ENCODE data around the gene DGKH. TPM values are rescaled to one million over a fixed set of nuclear protein-coding genes. Genes with fewer than 3 reads are reported as not detected.
"Not testable (repeated sequence)": the region's sequence is repeated elsewhere in the genome, so short reads cannot be mapped to it uniquely, and the experiment has no call there.

Gene DGKH
- total and polyA plus RNA-seq, 2 experiments from 2014 or later: 2.0 to 11.2 TPM

DNA sequence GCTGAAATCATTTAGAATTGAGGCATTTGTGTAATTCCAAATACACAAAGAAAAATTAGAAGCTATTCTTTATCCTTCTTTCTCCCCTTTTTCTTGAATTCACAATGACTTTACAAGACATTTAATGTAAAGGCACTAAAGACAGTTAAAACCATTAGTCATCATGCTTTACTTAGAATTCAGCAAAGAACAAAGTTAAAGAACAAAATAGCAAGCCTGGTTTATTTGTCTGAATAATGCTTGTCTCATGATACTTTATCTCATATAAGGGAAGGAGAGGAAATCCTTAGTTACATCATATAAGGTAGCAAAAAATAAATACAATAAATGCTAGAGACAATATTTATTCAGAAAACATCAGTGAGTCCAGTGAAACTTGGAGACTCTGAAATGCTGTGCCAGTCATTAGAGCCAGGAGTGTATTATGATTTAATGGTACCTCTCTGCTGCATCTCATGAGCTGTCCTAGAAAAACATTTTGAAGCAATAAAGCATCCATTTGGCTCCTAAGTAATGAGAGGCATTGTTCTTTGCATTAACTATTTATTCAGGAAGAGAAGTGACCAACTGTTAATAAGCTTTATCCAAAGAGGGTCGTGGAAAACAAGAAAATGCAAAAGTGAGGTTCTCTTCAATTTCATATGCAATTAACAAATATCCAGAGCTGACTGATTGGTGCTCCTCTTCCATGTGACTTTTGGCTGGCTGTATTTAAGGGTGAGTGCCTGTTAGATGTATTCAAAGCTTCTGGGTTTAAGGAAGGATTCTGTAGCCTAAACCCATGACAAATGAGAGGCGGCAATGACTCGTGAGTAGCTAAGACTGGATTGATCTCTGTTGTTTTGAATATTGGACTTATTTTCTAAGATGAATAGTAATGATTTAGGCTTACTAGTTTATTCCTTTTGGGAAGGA is 105.0 kb downstream of the DGKH start:
- H3K27ac ChIP-seq: no peak overlapping the region

GRCh38 chr13:42155251-42155650 is 106.8 kb downstream of the DGKH start:
- H3K27me3 ChIP-seq: no peaks in the 10 kb centered on the region
- TF ChIP-seq CTCF (IDR thresholded peaks at IDR 0.05; ENCODE audit: low read depth, low read length): no peak
- no peaks in the 10 kb centered on the region for H3K9me3 ChIP-seq (ENCODE audit: low read depth)
- H3K4me3 ChIP-seq: no peak overlapping the region
- peaks cover 8% of the 10 kb centered on the region for H3K36me3 ChIP-seq
- H3K4me1 ChIP-seq (ENCODE audit: low read depth): no peaks in the 10 kb centered on the region
- DNase-seq (ENCODE audit: low read depth in 1 of 2, low spot score in 1 of 2): no peak
- H3K27ac ChIP-seq: no peak overlapping the region

More for the DNA sequence above, 105.0 kb downstream of the DGKH start:
- DNase-seq (ENCODE audit: low read depth in 1 of 2, low spot score in 1 of 2): no peak
- H3K4me1 ChIP-seq (ENCODE audit: low read depth): no peaks in the 10 kb centered on the region
- no peaks in the 10 kb centered on the region for H3K27me3 ChIP-seq
- no peak for TF ChIP-seq CTCF (IDR thresholded peaks at IDR 0.05; ENCODE audit: low read depth, low read length)
- no peak overlapping the region for H3K4me3 ChIP-seq
- H3K36me3 ChIP-seq: peaks cover 7% of the 10 kb centered on the region
- H3K9me3 ChIP-seq (ENCODE audit: low read depth): no peaks in the 10 kb centered on the region

- not testable (repeated sequence) for DNase-seq (ENCODE audit: low read depth in 1 of 2, low spot score in 1 of 2); H3K4me1 ChIP-seq (ENCODE audit: low read depth); H3K36me3 ChIP-seq; H3K4me3 ChIP-seq; H3K27me3 ChIP-seq; H3K27ac ChIP-seq; H3K9me3 ChIP-seq (ENCODE audit: low read depth)
These were observed 114.9 kb downstream of the DGKH start for GRCh38 chr13:42163338-42163737.

DNA sequence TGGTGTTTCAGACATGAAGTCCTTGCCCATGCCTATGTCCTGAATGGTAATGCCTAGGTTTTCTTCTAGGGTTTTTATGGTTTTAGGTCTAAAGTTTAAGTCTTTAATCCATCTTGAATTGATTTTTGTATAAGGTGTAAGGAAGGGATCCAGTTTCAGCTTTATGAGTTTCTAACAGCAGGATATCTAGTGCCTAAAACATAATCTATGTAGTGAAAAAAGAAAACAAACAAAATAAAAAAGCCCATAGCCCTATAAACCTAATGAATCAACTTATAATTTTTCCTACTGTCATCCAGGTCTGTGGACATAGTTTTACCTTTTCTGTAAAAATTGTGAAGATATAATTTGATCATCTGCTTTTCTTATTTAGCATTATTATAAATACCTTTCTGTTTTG is 115.5 kb downstream of the DGKH start:
- H3K27me3 ChIP-seq; H3K4me1 ChIP-seq (ENCODE audit: low read depth); DNase-seq (ENCODE audit: low read depth in 1 of 2, low spot score in 1 of 2); H3K36me3 ChIP-seq; H3K27ac ChIP-seq; H3K9me3 ChIP-seq (ENCODE audit: low read depth); H3K4me3 ChIP-seq: not testable (repeated sequence)

GRCh38 chr13:42164557-42165125 is 116.2 kb downstream of the DGKH start:
- TF ChIP-seq CTCF (IDR thresholded peaks at IDR 0.05; ENCODE audit: low read depth, low read length): no peak
- H3K36me3 ChIP-seq: peaks cover 8% of the 10 kb centered on the region

GRCh38 chr13:42168496-42168895 is 120.0 kb downstream of the DGKH start:
- Histone ChIP-seq H3K27ac (no peak overlapping the region), H3K36me3 (peaks cover 5% of the 10 kb centered on the region), H3K4me3 (no peak overlapping the region), H3K4me1 (ENCODE audit: low read depth) (no peaks in the 10 kb centered on the region), H3K9me3 (ENCODE audit: low read depth) (no peaks in the 10 kb centered on the region), H3K27me3 (no peaks in the 10 kb centered on the region)
- no peak for TF ChIP-seq CTCF (IDR thresholded peaks at IDR 0.05; ENCODE audit: low read depth, low read length)
- DNase-seq (ENCODE audit: low read depth in 1 of 2, low spot score in 1 of 2): no peak

More at GRCh38 chr13:42164557-42165125, 116.2 kb downstream of the DGKH start:
- Histone ChIP-seq H3K27me3 (no peaks in the 10 kb centered on the region), H3K4me1 (ENCODE audit: low read depth) (no peaks in the 10 kb centered on the region), H3K9me3 (ENCODE audit: low read depth) (no peaks in the 10 kb centered on the region), H3K27ac (no peak overlapping the region), H3K4me3 (no peak overlapping the region)
- no peak for DNase-seq (ENCODE audit: low read depth in 1 of 2, low spot score in 1 of 2)
